SU-DHL-6 (cell line): ENCODE data around the gene MGAM2.

Experiments used
- H2AFZ ChIP-seq: fragments of 200-600 bp; sonication (generic); 2 replicates; pipeline ENCODE4 v1.6.1; 2014; ENCODE audit warnings: low read depth, mild to moderate bottlenecking, moderate library complexity, mixed read lengths, antibody characterized with exemption, low read length; ENCODE audit not compliant: severe bottlenecking
- H3F3A ChIP-seq: fragments of 200-600 bp; shearing (Covaris generic); 2 replicates; pipeline ENCODE4 v1.6.0; 2016; ENCODE audit warnings: antibody characterized with exemption, mild to moderate bottlenecking; ENCODE audit not compliant: insufficient read depth
- H3K27ac ChIP-seq: fragments of 200-600 bp; sonication (generic); 2 replicates; pipeline ENCODE4 v1.5.1; 2016; ENCODE audit warnings: low read depth, mild to moderate bottlenecking, low read length, moderate library complexity, mixed read lengths
- H3K27me3 ChIP-seq: fragments of 200-600 bp; sonication (generic), shearing (Covaris generic); 2 replicates; pipeline ENCODE4 v1.6.0; 2014; ENCODE audit warnings: mild to moderate bottlenecking, low read length
- H3K36me3 ChIP-seq: fragments of 200-600 bp; sonication (generic); 2 replicates; pipeline ENCODE4 v1.6.1; 2014; ENCODE audit warnings: mild to moderate bottlenecking, low read length, mixed read lengths
- H3K4me2 ChIP-seq: fragments of 300-600, 200-600 bp; shearing (Covaris generic), sonication (generic); 2 replicates; pipeline ENCODE4 v1.6.0; 2014; ENCODE audit warnings: low read length, low read depth, mild to moderate bottlenecking; ENCODE audit not compliant: poor library complexity, severe bottlenecking
- H3K4me3 ChIP-seq: fragments of 200-600 bp; sonication (generic); 2 replicates; pipeline ENCODE4 v1.5.1; 2014; ENCODE audit warnings: antibody characterized with exemption, low read length, mild to moderate bottlenecking, mixed read lengths; ENCODE audit not compliant: insufficient read depth, poor library complexity, severe bottlenecking
- H3K79me2 ChIP-seq: fragments of 200-600 bp; sonication (generic); 2 replicates; pipeline ENCODE4 v1.6.1; 2014; ENCODE audit warnings: mild to moderate bottlenecking, low read length, moderate library complexity; ENCODE audit not compliant: insufficient read depth
- H3K9ac ChIP-seq: fragments of 200-600 bp; sonication (generic); 2 replicates; pipeline ENCODE4 v1.7.0; 2014; ENCODE audit warnings: mild to moderate bottlenecking, low read length
- H3K9me2 ChIP-seq: fragments of 200-600 bp; sonication (generic); replicated peaks from 2 replicates; pipeline ENCODE4 v1.6.1; 2014; ENCODE audit warnings: low read length; ENCODE audit not compliant: insufficient read depth
- H3K9me3 ChIP-seq: fragments of 200-600 bp; sonication (generic); 2 replicates; pipeline ENCODE4 v1.6.1; 2014; ENCODE audit warnings: low read length, mixed read lengths; ENCODE audit not compliant: insufficient read depth
- H4K20me1 ChIP-seq: fragments of 200-600 bp; sonication (generic); 2 replicates; pipeline ENCODE4 v1.6.1; 2014; ENCODE audit warnings: low read depth, mild to moderate bottlenecking, antibody characterized with exemption, low read length, moderate library complexity, mixed read lengths
- CTCF ChIP-seq: fragments of 200-600 bp; sonication (generic); IDR thresholded peaks from one replicate; pipeline ENCODE4 v1.5.1; 2017; ENCODE audit warnings: antibody characterized with exemption, mild to moderate bottlenecking, low read length, moderate library complexity; ENCODE audit not compliant: insufficient read depth, poor library complexity, severe bottlenecking
- EZH2phosphoT487 ChIP-seq: fragments of 200-600 bp; sonication (generic), shearing (Covaris generic); conservative IDR thresholded peaks from 2 replicates; pipeline ENCODE4 v1.6.1; 2018; ENCODE audit warnings: mild to moderate bottlenecking, antibody characterized with exemption, low read length, moderate library complexity, mixed read lengths

MGAM2 gene

GRCh38 chr7:142200206-142200605 is 88.7 kb downstream of the MGAM2 start:
- Histone ChIP-seq H3K79me2 (no peaks in the 10 kb centered on the region), H3K9ac (no peak overlapping the region), H2AFZ (no peak overlapping the region), H3F3A (no peaks in the 10 kb centered on the region), H3K4me3 (no peak overlapping the region), H3K4me2 (no peak overlapping the region), H3K9me2 (no peaks in the 10 kb centered on the region), H3K27ac (no peak overlapping the region), H4K20me1 (no peaks in the 10 kb centered on the region), H3K9me3 (no peaks in the 10 kb centered on the region), H3K27me3 (no peaks in the 10 kb centered on the region), H3K36me3 (no peaks in the 10 kb centered on the region)
- TF ChIP-seq CTCF (no peak), EZH2phosphoT487 (no peak)

GRCh38 chr7:142228537-142229104 is 117.1 kb downstream of the MGAM2 start:
- no peaks in the 10 kb centered on the region for H3K36me3 ChIP-seq
- no peaks in the 10 kb centered on the region for H3K27me3 ChIP-seq
- H3K9me3 ChIP-seq: no peaks in the 10 kb centered on the region
- no peak overlapping the region for H3K4me3 ChIP-seq
- TF ChIP-seq CTCF (no peak), EZH2phosphoT487 (no peak)
- H2AFZ ChIP-seq: no peak overlapping the region
- no peak overlapping the region for H3K9ac ChIP-seq
- no peak overlapping the region for H3K27ac ChIP-seq
- H3K4me2 ChIP-seq: no peak overlapping the region
- H4K20me1 ChIP-seq: no peaks in the 10 kb centered on the region
- no peaks in the 10 kb centered on the region for H3K9me2 ChIP-seq
- no peaks in the 10 kb centered on the region for H3F3A ChIP-seq
- no peaks in the 10 kb centered on the region for H3K79me2 ChIP-seq

GRCh38 chr7:142231716-142232115 is 120.2 kb downstream of the MGAM2 start:
- TF ChIP-seq EZH2phosphoT487: no peak
- TF ChIP-seq CTCF: no peak
- Histone ChIP-seq H3K27ac (no peak overlapping the region), H3K27me3 (no peaks in the 10 kb centered on the region), H3K79me2 (no peaks in the 10 kb centered on the region), H3K9ac (no peak overlapping the region), H3K9me2 (no peaks in the 10 kb centered on the region), H3K9me3 (no peaks in the 10 kb centered on the region), H3K36me3 (no peaks in the 10 kb centered on the region), H3K4me2 (no peak overlapping the region), H2AFZ (no peak overlapping the region), H4K20me1 (no peaks in the 10 kb centered on the region), H3K4me3 (no peak overlapping the region), H3F3A (no peaks in the 10 kb centered on the region)
